Transverse colon (tissue), 3 donors: Measurements from ENCODE around the gene VWCE.

ENCODE experiments used
- EP300 ChIP-seq: sonication (generic); formaldehyde crosslinking; IDR thresholded peaks from one replicate; pipeline ENCODE4 v1.6.1; 2017; ENCODE audit warnings: antibody characterized with exemption, low read depth
- POLR2AphosphoS5 ChIP-seq, 3 donors: sonication (generic); formaldehyde crosslinking; IDR thresholded peaks; one replicate each; pipeline ENCODE4 v1.6.1; 2016; ENCODE audit warnings: antibody characterized with exemption in 3 of 3

DNA sequence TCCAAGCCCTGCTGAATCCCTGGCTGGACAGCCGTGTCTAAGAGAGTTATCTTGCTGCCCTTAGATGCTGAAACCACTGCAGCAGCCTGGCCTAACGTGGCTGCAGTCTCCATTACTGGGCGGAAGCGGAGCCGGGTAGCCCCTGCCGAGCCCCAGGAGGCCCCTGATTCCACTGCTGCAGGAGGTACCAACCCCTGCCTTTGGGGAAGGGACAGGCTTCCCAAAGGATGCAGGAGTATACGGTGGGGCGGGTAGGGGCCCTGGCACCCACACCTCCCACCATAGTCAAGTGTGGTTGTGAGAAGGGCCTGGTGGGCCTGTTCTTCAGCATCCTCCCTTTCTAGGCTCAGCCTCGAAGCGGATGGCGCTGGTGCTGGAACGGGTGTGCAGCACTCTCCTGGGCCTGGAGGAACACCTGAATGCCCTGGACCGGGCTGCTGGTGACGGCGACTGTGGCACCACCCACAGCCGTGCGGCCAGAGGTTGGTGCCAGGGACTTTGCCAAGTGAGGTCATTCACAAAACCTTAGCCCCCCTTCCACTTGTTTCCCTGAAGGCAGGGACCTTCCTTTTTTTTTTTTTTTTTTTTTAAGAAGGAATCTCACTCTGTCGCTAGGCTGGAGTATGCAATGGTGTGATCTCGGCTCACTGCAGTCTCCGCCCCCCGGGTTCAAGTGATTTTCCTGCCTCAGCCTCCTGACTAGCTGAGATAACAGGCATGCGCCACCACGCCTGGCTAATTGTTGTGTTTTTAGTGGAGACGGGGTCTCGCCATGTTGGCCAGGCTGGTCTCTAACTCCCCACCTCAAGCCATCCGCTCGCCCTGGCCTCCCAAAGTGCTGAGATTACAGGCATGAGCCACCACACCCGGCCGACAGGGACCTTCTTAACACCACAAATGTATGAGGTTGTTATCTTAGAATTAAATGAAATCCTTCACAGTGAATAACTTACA is 49.0 kb upstream of the VWCE start:
- no peak for TF ChIP-seq POLR2AphosphoS5 (IDR thresholded peaks at IDR 0.05)
- no peak for TF ChIP-seq EP300
